GM10266 (cell line): ENCODE data around the gene LMOD3.

Source experiments
- DNase-seq: peaks from one replicate; pipeline ENCODE4 v3.0.0; 2012; ENCODE audit errors: extremely low spot score
- TF ChIP-seq, protein P1 (sequence below): IDR thresholded peaks from 2 replicates; pipeline ENCODE4 v1.5.1; 2012; ENCODE audit warnings: mild to moderate bottlenecking, low read depth; ENCODE audit not compliant: control insufficient read depth, insufficient read depth; ENCODE audit errors: missing control alignments

LMOD3 gene

DNA sequence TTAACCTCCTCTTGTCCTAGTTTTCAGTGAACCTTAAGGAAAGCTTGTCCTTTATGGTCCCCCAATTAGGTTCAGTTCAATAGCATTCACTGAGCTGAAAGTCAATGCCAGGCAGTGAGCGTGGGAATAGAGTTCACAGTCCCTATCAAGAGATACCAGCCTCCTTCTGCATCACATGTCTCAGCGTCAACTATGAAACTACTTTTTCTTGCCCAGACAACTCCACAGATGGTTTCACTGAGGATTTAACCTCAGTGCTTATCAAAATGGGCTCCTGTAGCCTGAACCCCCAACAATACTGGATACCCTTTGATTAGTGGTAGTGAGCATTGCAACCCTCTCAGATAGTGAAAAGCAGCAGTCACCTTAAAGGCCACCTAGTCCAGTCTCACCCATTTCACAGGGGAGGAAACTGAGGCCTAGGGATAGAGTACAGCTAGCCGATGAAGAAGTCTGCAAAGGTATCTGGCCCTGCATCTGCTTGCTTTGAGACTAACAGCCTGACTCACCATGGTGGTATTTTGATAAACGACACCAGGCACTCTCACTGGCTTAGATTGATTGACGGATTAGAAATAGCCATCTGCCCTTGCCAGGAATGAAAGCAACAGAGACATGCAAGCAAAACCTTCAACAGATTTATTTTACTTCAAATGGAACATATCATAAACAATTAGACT, 40.7 kb downstream of the LMOD3 start:
- no peak for DNase-seq
- TF ChIP-seq, protein P1, sequence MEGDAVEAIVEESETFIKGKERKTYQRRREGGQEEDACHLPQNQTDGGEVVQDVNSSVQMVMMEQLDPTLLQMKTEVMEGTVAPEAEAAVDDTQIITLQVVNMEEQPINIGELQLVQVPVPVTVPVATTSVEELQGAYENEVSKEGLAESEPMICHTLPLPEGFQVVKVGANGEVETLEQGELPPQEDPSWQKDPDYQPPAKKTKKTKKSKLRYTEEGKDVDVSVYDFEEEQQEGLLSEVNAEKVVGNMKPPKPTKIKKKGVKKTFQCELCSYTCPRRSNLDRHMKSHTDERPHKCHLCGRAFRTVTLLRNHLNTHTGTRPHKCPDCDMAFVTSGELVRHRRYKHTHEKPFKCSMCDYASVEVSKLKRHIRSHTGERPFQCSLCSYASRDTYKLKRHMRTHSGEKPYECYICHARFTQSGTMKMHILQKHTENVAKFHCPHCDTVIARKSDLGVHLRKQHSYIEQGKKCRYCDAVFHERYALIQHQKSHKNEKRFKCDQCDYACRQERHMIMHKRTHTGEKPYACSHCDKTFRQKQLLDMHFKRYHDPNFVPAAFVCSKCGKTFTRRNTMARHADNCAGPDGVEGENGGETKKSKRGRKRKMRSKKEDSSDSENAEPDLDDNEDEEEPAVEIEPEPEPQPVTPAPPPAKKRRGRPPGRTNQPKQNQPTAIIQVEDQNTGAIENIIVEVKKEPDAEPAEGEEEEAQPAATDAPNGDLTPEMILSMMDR = no peak

DNA sequence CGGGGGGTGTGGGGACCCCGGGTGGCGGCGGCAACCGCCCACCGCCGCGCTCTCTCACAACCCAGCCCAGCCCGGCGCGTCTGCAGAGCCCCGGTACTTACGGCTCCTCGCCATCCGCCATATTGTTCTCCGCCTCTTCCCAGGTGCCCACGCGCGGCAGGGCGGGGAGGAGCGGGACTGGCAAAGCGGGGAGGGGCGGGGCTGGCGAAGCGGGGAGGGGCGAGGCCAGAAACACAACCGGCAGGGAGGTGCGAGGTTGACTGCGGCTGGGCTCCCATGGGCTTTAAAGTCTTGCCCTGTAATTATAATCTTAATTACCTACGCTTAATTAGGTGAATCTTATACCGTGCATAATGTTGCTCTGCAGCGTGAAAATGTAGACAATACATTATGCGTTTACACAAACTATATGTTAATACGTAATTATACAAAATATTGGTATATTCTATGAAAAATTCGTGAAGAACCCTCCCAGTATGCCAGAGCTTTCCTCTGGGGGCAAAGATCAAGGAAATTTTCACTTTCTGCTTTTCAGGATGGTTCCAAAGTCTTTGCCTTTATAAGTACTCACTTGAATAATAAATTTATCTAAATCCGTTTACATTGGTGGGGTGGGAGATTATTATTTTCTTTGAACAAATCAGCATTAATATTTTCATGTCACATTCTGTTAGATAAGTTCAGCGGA, 42.0 kb downstream of the LMOD3 start, which contains the start of gene UBA3:
Gene UBA3, minus strand, starts transcription at position 133 of the 688 bp plus-strand sequence. Its CDS starts 12 bp downstream, at position 121.
- TF ChIP-seq, protein P1 = no peak
- peak; percentile 86 for DNase-seq

DNA sequence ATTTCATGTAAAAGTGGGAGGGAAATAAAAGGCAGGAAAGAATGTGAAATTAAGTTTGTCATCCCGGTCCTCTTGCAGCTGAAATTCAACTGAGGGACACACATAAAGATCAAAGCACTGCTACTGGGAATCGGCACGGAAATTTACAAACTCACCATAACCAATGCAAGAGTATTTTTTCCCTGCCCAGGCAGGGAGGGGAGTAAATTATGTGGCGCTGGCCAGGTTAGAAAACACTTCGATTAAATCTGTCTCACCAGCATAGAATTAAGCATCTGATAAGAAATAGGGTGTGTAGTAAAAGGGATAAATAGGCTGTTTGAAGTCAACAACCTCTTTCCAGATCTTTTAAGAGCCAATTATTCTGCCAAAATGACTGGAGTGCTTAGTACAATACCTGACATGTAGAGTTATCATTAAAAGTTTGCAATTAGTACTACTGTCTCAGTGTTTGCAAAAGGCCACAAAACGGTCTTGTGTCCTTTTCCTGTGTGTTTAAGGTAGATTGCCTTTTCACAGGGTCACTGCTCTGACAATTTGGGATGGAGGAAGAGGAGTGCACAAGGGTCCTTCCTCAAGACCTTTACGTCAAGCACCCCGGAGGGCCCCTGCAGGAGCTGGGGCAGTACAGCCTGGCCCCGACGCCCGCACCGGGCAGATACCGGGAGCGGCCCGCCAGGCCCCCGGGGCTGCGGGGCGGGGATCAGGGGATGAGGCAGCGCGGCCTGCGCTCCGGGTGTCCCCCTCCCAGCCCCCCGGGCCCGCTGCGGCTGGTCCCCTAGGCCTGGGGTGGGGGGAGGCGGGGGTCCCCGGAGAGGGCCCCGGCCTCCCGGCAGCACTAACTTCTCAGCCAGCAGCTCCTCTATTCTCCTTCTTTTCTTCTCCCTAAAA, 42.9 kb downstream of the LMOD3 start:
- TF ChIP-seq, protein P1 = no peak
- DNase-seq = no peak

DNA sequence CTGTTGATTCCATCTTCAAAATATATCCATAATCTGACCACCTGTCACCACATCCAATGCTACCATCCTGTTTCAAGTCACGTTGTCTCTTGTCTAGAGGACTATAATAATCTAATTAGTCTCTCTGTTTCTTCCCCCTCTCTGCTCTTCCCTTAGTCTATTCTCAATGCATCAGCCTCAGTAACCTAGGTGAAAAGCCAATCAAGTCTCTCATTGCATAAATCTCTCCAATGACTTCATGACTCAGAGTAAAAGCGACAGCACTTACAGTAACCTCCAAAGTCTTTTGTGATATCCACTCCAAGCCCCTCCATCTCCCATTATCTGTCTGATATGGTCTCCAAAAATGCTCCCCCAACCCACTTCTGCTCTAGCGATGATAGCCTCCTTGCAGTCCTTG, 49.5 kb downstream of the LMOD3 start:
- DNase-seq = no peak
- TF ChIP-seq, protein P1 = no peak

DNA sequence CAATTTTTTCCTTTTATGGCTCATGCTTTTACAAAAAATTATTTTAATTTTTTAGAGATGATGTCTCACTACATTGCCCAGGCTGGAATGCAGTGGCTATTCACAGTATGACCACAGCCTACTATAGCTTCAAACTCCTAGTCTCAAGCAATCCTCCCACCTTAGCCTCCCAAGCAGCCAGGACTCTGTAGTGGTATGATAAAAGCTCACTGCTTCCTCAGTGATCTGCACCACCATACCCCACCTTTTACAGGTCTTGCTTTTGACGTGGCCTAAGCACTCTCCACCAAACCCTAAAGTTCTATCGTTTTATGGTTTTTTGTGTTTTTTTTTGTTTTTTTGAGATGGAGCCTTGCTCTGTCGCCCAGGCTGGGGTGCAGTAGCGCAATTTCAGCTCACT, 56.3 kb downstream of the LMOD3 start:
- no peak for DNase-seq
- TF ChIP-seq, protein P1 = no peak

DNA sequence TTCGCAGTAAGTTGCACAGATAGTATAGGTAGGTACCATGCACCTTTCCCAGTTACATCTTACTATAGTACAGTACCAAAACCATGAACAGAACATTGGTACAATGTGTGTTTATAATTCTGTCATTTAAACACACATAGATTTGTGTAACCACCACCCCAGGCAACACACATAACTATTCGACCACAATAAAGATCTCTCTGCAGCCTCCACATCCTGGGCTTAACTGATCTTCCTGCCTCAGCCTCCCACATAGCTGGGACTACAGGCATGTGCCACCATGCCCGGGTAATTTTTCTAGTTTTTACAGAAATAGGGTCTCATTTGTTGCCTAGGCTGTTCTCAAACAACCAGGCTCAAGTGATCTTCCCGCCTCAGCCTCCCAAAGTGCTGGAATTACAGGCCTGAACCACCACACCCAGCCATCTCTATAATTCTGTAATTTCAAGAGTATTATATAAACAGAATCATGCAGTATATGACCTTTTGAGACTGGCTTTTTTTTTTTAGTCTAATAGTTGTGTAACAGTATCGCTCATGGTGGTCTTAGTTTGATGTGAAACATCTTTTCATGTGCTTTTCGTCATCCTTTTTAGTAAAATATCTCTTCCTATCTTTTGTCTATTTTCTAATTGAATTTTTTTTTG, 57.0 kb downstream of the LMOD3 start:
- DNase-seq = no peak
- TF ChIP-seq, protein P1 = no peak
